HTR-8/SVneo (cell line): ENCODE results near the gene LY6G6C.

Experiments
- DNase-seq: peaks from one replicate; pipeline ENCODE4 v3.0.0; 2011; ENCODE audit warnings: low spot score, mixed read lengths; ENCODE audit not compliant: insufficient read length
- FAIRE-seq: peaks from 2 replicates; lab custom pipeline; 2011; peaks lifted over from hg19 to GRCh38; lab: Jason Lieb, UNC

The LY6G6C gene, protein sequence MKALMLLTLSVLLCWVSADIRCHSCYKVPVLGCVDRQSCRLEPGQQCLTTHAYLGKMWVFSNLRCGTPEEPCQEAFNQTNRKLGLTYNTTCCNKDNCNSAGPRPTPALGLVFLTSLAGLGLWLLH

GRCh38 chr6:31721351-31722020, at the start of gene LY6G6C:
LY6G6C (minus strand) TSS chr6:31721746; CDS start chr6:31721679, 67 bp downstream.
- no peak for DNase-seq
- FAIRE-seq, result no peak

DNA sequence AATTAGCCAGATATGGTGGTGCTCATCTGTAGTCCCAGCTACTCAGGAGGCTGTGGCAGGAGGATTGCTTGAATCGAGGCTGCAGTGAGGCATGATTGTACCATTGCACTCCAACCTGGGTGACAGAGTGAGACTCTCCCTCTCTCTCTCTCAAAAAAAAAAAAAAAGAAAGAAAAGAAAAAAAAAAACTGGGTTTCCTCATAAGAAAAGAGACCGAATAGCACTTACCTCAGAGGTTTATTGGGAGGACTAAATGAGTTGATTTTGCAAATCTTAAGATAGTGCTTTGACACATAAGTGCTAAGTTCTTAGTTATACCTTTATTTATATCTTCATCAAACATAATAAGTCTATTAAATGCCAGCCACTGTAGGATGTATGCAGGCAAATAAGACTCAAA, 49.3 kb upstream of the LY6G6C start:
- FAIRE-seq (no peak), DNase-seq (no peak)

GRCh38 chr6:31769684-31770371, 48.3 kb upstream of the LY6G6C start:
- peak; percentile 89 for DNase-seq
- peak; percentile 55 for FAIRE-seq

DNA sequence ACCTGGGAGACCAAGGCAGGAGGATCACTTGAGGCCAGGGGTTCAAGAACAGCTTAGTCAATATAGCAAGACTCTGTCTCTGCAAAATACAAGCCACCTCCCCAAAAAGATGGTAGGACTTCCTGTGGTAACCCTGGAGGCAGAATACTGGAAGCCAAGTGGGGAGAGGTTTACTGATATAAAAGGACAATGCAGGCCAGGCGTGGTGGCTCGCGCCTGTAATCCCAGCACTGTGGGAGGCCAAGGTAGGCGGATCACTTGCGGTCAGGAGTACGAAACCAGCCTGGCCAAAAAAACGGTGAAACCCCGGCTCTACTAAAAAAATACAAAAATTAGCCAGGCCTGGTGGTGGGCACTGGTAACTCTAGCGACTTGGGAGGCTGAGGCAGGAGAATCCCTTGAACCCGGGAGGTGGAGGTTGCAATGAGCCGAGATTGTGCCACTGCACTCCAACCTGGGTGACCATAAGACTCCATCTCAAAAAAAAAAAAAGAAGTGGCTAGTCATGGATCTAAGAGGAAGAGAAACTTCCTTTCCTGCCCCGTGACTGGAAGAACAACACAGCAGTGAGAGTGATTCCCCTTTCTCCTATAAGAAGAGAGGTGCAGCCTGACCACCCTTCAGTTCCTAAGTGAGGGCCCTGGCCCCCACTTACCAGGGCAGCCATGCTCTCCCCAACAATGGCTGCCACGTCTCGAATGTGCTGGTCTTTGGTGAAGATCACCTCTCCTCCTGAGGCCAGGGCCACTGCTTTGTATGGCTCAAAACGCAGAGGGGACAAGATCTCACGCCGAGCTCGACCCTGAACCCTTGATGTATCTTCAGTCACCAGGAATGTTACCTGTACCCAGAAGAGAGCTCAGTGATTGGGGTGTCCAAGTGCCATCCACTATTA, 47.1 kb upstream of the LY6G6C start:
- DNase-seq (no peak), FAIRE-seq (no peak)

DNA sequence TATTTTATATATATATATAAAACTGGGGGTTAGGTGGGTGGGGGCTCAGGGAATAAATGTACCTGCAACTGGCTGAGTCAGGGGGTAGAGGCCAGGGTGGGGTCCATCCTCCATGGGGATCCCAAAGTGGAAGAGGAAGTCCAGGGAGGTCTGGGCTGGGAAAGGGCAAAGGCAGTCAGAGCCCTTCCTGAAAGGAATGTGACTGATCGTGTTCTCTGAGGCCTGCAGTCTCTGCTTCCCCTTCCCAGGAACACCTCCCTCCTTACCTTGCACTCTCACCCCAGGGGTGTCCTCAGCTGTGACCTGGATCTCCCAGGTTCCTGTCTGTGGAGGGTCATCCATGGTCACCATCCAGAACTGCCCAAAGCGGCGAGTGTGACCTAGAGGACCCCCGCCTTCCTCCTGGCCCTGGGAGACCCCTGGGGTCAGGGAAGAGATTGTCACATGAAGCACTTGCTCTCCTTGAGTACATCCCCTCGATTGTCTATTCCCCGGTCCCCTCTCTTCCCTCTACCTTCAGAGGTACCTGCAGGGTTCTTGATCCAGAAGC, 45.6 kb upstream of the LY6G6C start:
- FAIRE-seq, result no peak
- no peak for DNase-seq

GRCh38 chr6:31765910-31766794, 44.6 kb upstream of the LY6G6C start:
- FAIRE-seq, result no peak
- no peak for DNase-seq

GRCh38 chr6:31765559-31765909, 44.0 kb upstream of the LY6G6C start:
- FAIRE-seq (no peak), DNase-seq (no peak)

GRCh38 chr6:31764198-31764597, 42.7 kb upstream of the LY6G6C start:
- FAIRE-seq (no peak), DNase-seq (no peak)

- peak; percentile 48 for FAIRE-seq
Observed at GRCh38 chr6:31763619-31763940, 42.0 kb upstream of the LY6G6C start.

DNA sequence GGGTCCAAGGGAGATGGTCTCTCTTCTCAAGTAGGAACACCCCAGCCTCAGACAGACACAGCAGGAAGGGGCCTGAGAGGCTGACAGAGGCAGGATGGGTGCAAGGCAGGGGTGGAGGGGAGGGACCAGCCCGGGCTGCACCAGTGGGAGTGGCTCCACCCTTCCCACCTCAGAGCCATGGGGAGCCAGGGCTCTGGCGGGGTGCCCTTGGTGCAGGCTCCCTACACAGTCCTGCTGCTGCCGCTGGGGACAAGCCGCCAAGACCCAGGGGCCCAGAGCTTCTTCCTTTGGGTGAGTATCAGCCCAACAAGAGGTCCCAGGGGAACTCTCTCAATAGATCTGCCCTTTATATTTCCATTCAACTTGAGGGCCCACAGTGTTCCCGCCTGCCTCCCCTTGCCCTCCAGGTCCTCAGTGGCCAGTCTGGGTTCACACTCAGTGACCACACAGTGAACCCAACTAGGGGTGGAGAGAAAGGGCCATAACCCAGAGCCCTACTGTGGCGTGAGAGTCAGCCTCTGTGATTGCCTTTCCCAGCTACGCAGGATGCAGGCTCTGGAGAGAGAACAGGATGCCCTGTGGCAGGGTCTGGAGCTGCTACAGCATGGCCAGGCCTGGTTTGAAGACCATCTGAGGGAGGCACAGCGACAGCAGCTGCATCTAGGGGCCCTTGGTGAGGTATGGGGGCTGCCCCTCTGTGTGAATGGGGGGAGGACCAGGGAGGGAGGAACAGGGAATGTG, 41.5 kb upstream of the LY6G6C start:
- no peak for FAIRE-seq
- DNase-seq, result no peak

More at GRCh38 chr6:31763619-31763940, 42.0 kb upstream of the LY6G6C start:
- peak; percentile 32 for DNase-seq

- DNase-seq (no peak), FAIRE-seq (no peak)
Observed at GRCh38 chr6:31762356-31762755, 40.8 kb upstream of the LY6G6C start, which contains the start of gene SAPCD1. SAPCD1 (plus strand) TSS chr6:31762656; CDS start chr6:31763055, 399 bp downstream.

GRCh38 chr6:31761343-31761742, 39.8 kb upstream of the LY6G6C start:
- FAIRE-seq, result no peak
- DNase-seq, result no peak

- DNase-seq (no peak), FAIRE-seq (no peak)
Observed at GRCh38 chr6:31760790-31761189, 39.2 kb upstream of the LY6G6C start.

DNA sequence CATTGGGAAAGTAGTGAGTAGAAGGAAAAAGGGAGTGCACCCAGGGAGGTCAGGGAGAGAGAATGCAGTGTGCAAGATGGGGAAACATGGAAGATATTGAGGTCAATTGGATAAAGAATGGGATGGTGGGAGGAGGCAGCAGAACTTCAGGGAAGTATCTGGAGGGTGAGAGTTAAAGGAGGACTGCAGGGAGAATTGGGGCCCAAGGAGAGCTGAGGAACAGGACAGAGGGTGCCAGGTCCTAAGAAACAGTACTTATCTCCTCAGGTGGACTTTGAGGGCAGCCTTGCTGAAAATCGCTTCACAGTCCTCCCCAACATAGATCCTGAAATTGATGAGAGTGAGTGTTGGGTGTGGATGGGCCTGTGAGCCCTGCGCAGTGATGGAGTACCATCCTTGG, 36.7 kb upstream of the LY6G6C start:
- DNase-seq (no peak), FAIRE-seq (no peak)

- FAIRE-seq (no peak), DNase-seq (no peak)
Observed at GRCh38 chr6:31752739-31753319, 31.3 kb upstream of the LY6G6C start.

- DNase-seq (no peak), FAIRE-seq (no peak)
Observed at GRCh38 chr6:31750411-31751022, 29.0 kb upstream of the LY6G6C start.

GRCh38 chr6:31749301-31750036, 27.9 kb upstream of the LY6G6C start:
- DNase-seq, result no peak
- FAIRE-seq, result no peak
